ENCODE data around the gene BOK. TPM values are rescaled to one million over a fixed set of nuclear protein-coding genes. Genes with fewer than 3 reads are reported as not detected.

BOK gene
- polyA plus RNA-seq, 3 donors, result 28.1 to 222 (median 43.2) TPM

GRCh38 chr2:241551998-241552737 is 6.4 kb upstream of the BOK start:
- no peak overlapping the region for H3K27ac ChIP-seq (ENCODE audit: low read depth, low read length)
- 54 to 77% (median 68%) methylated on average over 32 to 33 of the region's 33 CpGs for WGBS, 3 donors

- 69 to 80% (median 79%) methylated on average over 12 of the region's 12 CpGs for WGBS, 3 donors
- no peak overlapping the region for H3K27ac ChIP-seq (ENCODE audit: low read depth, low read length)
Observed at GRCh38 chr2:241553512-241553830, 5.1 kb upstream of the BOK start.

GRCh38 chr2:241553981-241554380 is 4.6 kb upstream of the BOK start:
- 54 to 62% (median 54%) methylated on average over 6 of the region's 6 CpGs for WGBS, 3 donors

GRCh38 chr2:241554610-241555322 is 3.8 kb upstream of the BOK start:
- 78 to 88% (median 80%) methylated on average over 7 of the region's 7 CpGs for WGBS, 3 donors
- H3K27ac ChIP-seq (ENCODE audit: low read depth, low read length), result no peak overlapping the region

More at GRCh38 chr2:241553981-241554380, 4.6 kb upstream of the BOK start:
- no peak overlapping the region for H3K27ac ChIP-seq (ENCODE audit: low read depth, low read length)

GRCh38 chr2:241555711-241556110 is 2.8 kb upstream of the BOK start:
- no peak overlapping the region for H3K27ac ChIP-seq (ENCODE audit: low read depth, low read length)
- 39 to 51% (median 50%) methylated on average over 3 of the region's 3 CpGs for WGBS, 3 donors

GRCh38 chr2:241556746-241557145 is 1.8 kb upstream of the BOK start:
- no peak overlapping the region for H3K27ac ChIP-seq (ENCODE audit: low read depth, low read length)

- 4 to 8% (median 6%) methylated on average over 60 to 78 of the region's 78 CpGs for WGBS, 3 donors
- H3K27ac ChIP-seq (ENCODE audit: low read depth, low read length), result no peak overlapping the region
Observed at GRCh38 chr2:241559323-241560161, 997 bp downstream of the BOK start.

- 61 to 76% (median 75%) methylated on average over 18 of the region's 18 CpGs for WGBS, 3 donors
- no peak overlapping the region for H3K27ac ChIP-seq (ENCODE audit: low read depth, low read length)
Observed at GRCh38 chr2:241560162-241560882, 1.8 kb downstream of the BOK start.

- H3K27ac ChIP-seq (ENCODE audit: low read depth, low read length), result no peak overlapping the region
- 33 to 64% (median 42%) methylated on average over 16 to 19 of the region's 19 CpGs for WGBS, 3 donors
Observed at GRCh38 chr2:241560883-241561474, 2.4 kb downstream of the BOK start.

GRCh38 chr2:241561832-241562231 is 3.3 kb downstream of the BOK start:
- H3K27ac ChIP-seq (ENCODE audit: low read depth, low read length), result no peak overlapping the region
- 46 to 49% (median 48%) methylated on average over 16 to 18 of the region's 18 CpGs for WGBS, 3 donors

GRCh38 chr2:241562269-241562891 is 3.8 kb downstream of the BOK start:
- H3K27ac ChIP-seq (ENCODE audit: low read depth, low read length), result no peak overlapping the region
- 83 to 89% (median 84%) methylated on average over 23 of the region's 23 CpGs for WGBS, 3 donors

- 81 to 89% (median 88%) methylated on average over 13 of the region's 13 CpGs for WGBS, 3 donors
- H3K27ac ChIP-seq (ENCODE audit: low read depth, low read length), result no peak overlapping the region
Observed at GRCh38 chr2:241563031-241563507, 4.5 kb downstream of the BOK start.

GRCh38 chr2:241563571-241563980 is 5.0 kb downstream of the BOK start:
- no peak overlapping the region for H3K27ac ChIP-seq (ENCODE audit: low read depth, low read length)
- WGBS, 3 donors, result 63 to 90% (median 72%) methylated on average over 10 of the region's 10 CpGs

GRCh38 chr2:241563981-241564595 is 5.5 kb downstream of the BOK start:
- no peak overlapping the region for H3K27ac ChIP-seq (ENCODE audit: low read depth, low read length)
- whole genome bisulfite sequencing, 3 donors, result 62 to 79% (median 77%) methylated on average over 23 of the region's 23 CpGs

- H3K27ac ChIP-seq (ENCODE audit: low read depth, low read length), result no peak overlapping the region
- 71 to 84% (median 74%) methylated on average over 26 to 36 of the region's 36 CpGs for WGBS, 3 donors
Observed at GRCh38 chr2:241564596-241565410, 6.3 kb downstream of the BOK start.

GRCh38 chr2:241565411-241565810 is 6.9 kb downstream of the BOK start:
- H3K27ac ChIP-seq (ENCODE audit: low read depth, low read length), result no peak overlapping the region
- 60 to 73% (median 68%) methylated on average over 10 of the region's 10 CpGs for WGBS, 3 donors

Data from adipose tissue (tissue), 3 donors.